ENCODE results near the gene ACOT11.
"Not testable (repeated sequence)": the region's sequence is repeated elsewhere in the genome, so short reads cannot be mapped to it uniquely, and the experiment has no call there.

The ACOT11 gene

GRCh38 chr1:54547601-54548388 lies at the start of gene ACOT11:
TSS of gene ACOT11 (plus strand) at chr1:54548228. CDS start at chr1:54548310, 82 bp downstream.
- no peak for DNase-seq (ENCODE audit: low read depth, low spot score)

GRCh38 chr1:54498383-54499096 lies 49.5 kb upstream of the ACOT11 start:
- no peak for DNase-seq (ENCODE audit: low read depth, low spot score)

- DNase-seq (ENCODE audit: low read depth, low spot score): no peak
These were observed 49.0 kb upstream of the ACOT11 start for GRCh38 chr1:54499097-54499359.

GRCh38 chr1:54499360-54500106 lies 48.5 kb upstream of the ACOT11 start:
- no peak for DNase-seq (ENCODE audit: low read depth, low spot score)

GRCh38 chr1:54500107-54500431 lies 48.0 kb upstream of the ACOT11 start:
- no peak for DNase-seq (ENCODE audit: low read depth, low spot score)

GRCh38 chr1:54501849-54502248 lies 46.2 kb upstream of the ACOT11 start:
- no peak for DNase-seq (ENCODE audit: low read depth, low spot score)

- DNase-seq (ENCODE audit: low read depth, low spot score): no peak
These were observed 45.7 kb upstream of the ACOT11 start for GRCh38 chr1:54502342-54502741.

- DNase-seq (ENCODE audit: low read depth, low spot score): no peak
These were observed 41.4 kb upstream of the ACOT11 start for GRCh38 chr1:54506594-54506993.

- DNase-seq (ENCODE audit: low read depth, low spot score): no peak
These were observed 40.8 kb upstream of the ACOT11 start for GRCh38 chr1:54507033-54507870.

GRCh38 chr1:54510715-54511270 lies 37.2 kb upstream of the ACOT11 start:
- DNase-seq (ENCODE audit: low read depth, low spot score): no peak

- not testable (repeated sequence) for DNase-seq (ENCODE audit: low read depth, low spot score)
These were observed 34.0 kb upstream of the ACOT11 start for GRCh38 chr1:54513921-54514580.

- no peak for DNase-seq (ENCODE audit: low read depth, low spot score)
These were observed 31.6 kb upstream of the ACOT11 start for GRCh38 chr1:54516249-54516920.

GRCh38 chr1:54517496-54517895 lies 30.5 kb upstream of the ACOT11 start:
- DNase-seq (ENCODE audit: low read depth, low spot score): no peak

- no peak for DNase-seq (ENCODE audit: low read depth, low spot score)
These were observed 29.5 kb upstream of the ACOT11 start for GRCh38 chr1:54518489-54518888.

GRCh38 chr1:54519709-54520108 lies 28.3 kb upstream of the ACOT11 start:
- DNase-seq (ENCODE audit: low read depth, low spot score): no peak

GRCh38 chr1:54520631-54521321 lies 27.3 kb upstream of the ACOT11 start:
- no peak for DNase-seq (ENCODE audit: low read depth, low spot score)

GRCh38 chr1:54526565-54526964 lies 21.5 kb upstream of the ACOT11 start:
- DNase-seq (ENCODE audit: low read depth, low spot score): not testable (repeated sequence)

GRCh38 chr1:54528613-54529012 lies 19.4 kb upstream of the ACOT11 start:
- DNase-seq (ENCODE audit: low read depth, low spot score): no peak

- DNase-seq (ENCODE audit: low read depth, low spot score): no peak
These were observed 16.0 kb upstream of the ACOT11 start for GRCh38 chr1:54532033-54532432.

GRCh38 chr1:54536656-54537055 lies 11.4 kb upstream of the ACOT11 start:
- DNase-seq (ENCODE audit: low read depth, low spot score): not testable (repeated sequence)
